Sigmoid colon (tissue), 7 donors: Measurements from ENCODE around the gene ADCK1. TPM values are rescaled to one million over a fixed set of nuclear protein-coding genes. Genes with fewer than 3 reads are reported as not detected.

ENCODE experiments used
- DNase-seq: peaks from one replicate; pipeline ENCODE4 v3.0.0-alpha.2; 2019
- H3K27ac ChIP-seq, 4 donors: fragments of 200-600 bp; sonication (generic); one replicate each; pipeline ENCODE4 v1.5.1; 2016 to 2019; ENCODE audit warnings: mild to moderate bottlenecking in 1 of 4
- H3K27me3 ChIP-seq, 3 donors: fragments of 200-600 bp; sonication (generic); one replicate each; pipeline ENCODE4 v1.5.1; 2019; ENCODE audit warnings: mild to moderate bottlenecking in 1 of 3
- H3K36me3 ChIP-seq, 4 donors: fragments of 200-600 bp; sonication (generic); one replicate each; pipeline ENCODE4 v1.5.1; 2016 to 2019
- H3K4me1 ChIP-seq, 4 donors: fragments of 200-600 bp; sonication (generic); one replicate each; pipeline ENCODE4 v1.5.1; 2017 to 2019
- H3K4me3 ChIP-seq, 4 donors: fragments of 200-600 bp; sonication (generic); one replicate each; pipeline ENCODE4 v1.5.1; 2017 to 2019; ENCODE audit warnings: mild to moderate bottlenecking in 2 of 4, moderate library complexity in 1 of 4
- H3K9me3 ChIP-seq, 4 donors: fragments of 200-600 bp in 3 of 4; sonication (generic) in 3 of 4; one replicate each; pipeline versions ENCODE4 v1.5.1 to v1.6.1; 2013 to 2019
- CTCF ChIP-seq, 4 experiments: fragments of 450-650 bp in 3 of 4; fragments of 200-600 bp in 1 of 4; IDR thresholded peaks; one replicate each; pipeline ENCODE4 v1.5.1; 2016 to 2019; ENCODE audit warnings: antibody characterized with exemption in 4 of 4, mild to moderate bottlenecking in 3 of 4, moderate library complexity in 2 of 4
- EP300 ChIP-seq, 4 donors: sonication (generic); formaldehyde crosslinking; IDR thresholded peaks; one replicate each; pipeline ENCODE4 v1.6.1; 2017; ENCODE audit warnings: antibody characterized with exemption in 4 of 4
- POLR2A ChIP-seq, 2 donors: fragments of 450-650 bp; IDR thresholded peaks; one replicate each; pipeline ENCODE4 v1.6.1; 2016; ENCODE audit warnings: antibody characterized with exemption in 2 of 2, mild to moderate bottlenecking in 2 of 2, moderate library complexity in 2 of 2
- POLR2AphosphoS5 ChIP-seq, 4 donors: sonication (generic); formaldehyde crosslinking; IDR thresholded peaks; one replicate each; pipeline ENCODE4 v1.6.1; 2017; ENCODE audit warnings: antibody characterized with exemption in 4 of 4
- WGBS, 2 donors: extraction: QIAGEN DNeasy Blood & Tissue Kit; methylation state at CpG; one replicate each; pipeline ENCODE4 v1.1.7; 2013; 5-methylcytosine and 5-hydroxymethylcytosine counted together
- intact Hi-C: fragments of 100-400 bp; cut with DNase I; formaldehyde crosslinking; loops from one replicate; pipeline ENCODE4 v1.15.1; 2023
- polyA plus RNA-seq, 3 donors: library from polyadenylated mRNA; stranded (reverse); fragments of 200-250 nt; gene quantifications; one replicate each; pipeline ENCODE4 v1.2.3, GENCODE V29; 2013
- total RNA-seq, 4 donors: library from RNA; depleted of rRNA; stranded (reverse); fragments of >200 nt; gene quantifications; one replicate each; pipeline ENCODE4 v1.1.0, GENCODE V29; 2016
- donor health status: healthy with polysubstance abuse.
- donor health status: Bipolar disorder and iron deficiency.
- donor health status: healthy.

ADCK1 gene
- total and polyA plus RNA-seq, 7 donors: 3.5 to 19.4 (median 5.7) TPM

GRCh38 chr14:77872152-77872551 lies 72.2 kb downstream of the ADCK1 start:
- peak; percentile 30 for DNase-seq
- no peak overlapping the region for H3K27ac ChIP-seq
- intact Hi-C loops: no loop called here
- H3K27me3 ChIP-seq: no peaks in the 10 kb centered on the region
- WGBS, 2 donors: 90 to 91% methylated on average over 8 of the region's 8 CpGs
- no peaks in the 10 kb centered on the region for H3K4me1 ChIP-seq
- H3K9me3 ChIP-seq: peaks cover 0 to 3% (median 0%) of the 10 kb centered on the region in 4 donors
- TF ChIP-seq POLR2A (IDR thresholded peaks at IDR 0.05) (no peak), EP300 (IDR thresholded peaks at IDR 0.05) (no peak), CTCF (IDR thresholded peaks at IDR 0.05) (no peak), POLR2AphosphoS5 (IDR thresholded peaks at IDR 0.05) (no peak)
- no peaks in the 10 kb centered on the region for H3K36me3 ChIP-seq
- no peak overlapping the region for H3K4me3 ChIP-seq

- Histone ChIP-seq H3K27ac (no peak overlapping the region), H3K4me3 (no peak overlapping the region), H3K9me3 (peaks cover 0 to 3% (median 0%) of the 10 kb centered on the region in 4 donors), H3K36me3 (no peaks in the 10 kb centered on the region), H3K27me3 (no peaks in the 10 kb centered on the region), H3K4me1 (no peaks in the 10 kb centered on the region)
- intact Hi-C loops: no loop called here
- DNase-seq: peak; percentile 35
- 78 to 90% methylated on average over 4 of the region's 4 CpGs for whole genome bisulfite sequencing, 2 donors
- no peak for TF ChIP-seq CTCF (IDR thresholded peaks at IDR 0.05)
These were observed 73.1 kb downstream of the ADCK1 start for GRCh38 chr14:77872983-77873382.

- H3K9me3 ChIP-seq: peaks cover 0 to under 1% (median 0%) of the 10 kb centered on the region in 4 donors
- no peak overlapping the region for H3K4me3 ChIP-seq
- no peak overlapping the region for H3K27ac ChIP-seq
- peaks cover 0 to 13% (median 5%) of the 10 kb centered on the region in 4 donors for H3K4me1 ChIP-seq
- intact Hi-C loops: no loop called here
- no peaks in the 10 kb centered on the region for H3K36me3 ChIP-seq
- no peak for TF ChIP-seq EP300 (IDR thresholded peaks at IDR 0.05)
- no peak for TF ChIP-seq POLR2AphosphoS5 (IDR thresholded peaks at IDR 0.05)
- TF ChIP-seq CTCF (IDR thresholded peaks at IDR 0.05): no peak
- TF ChIP-seq POLR2A (IDR thresholded peaks at IDR 0.05): no peak
- no peak for DNase-seq
- no peaks in the 10 kb centered on the region for H3K27me3 ChIP-seq
- WGBS, 2 donors: 67 to 76% methylated on average over 4 of the region's 4 CpGs
These were observed 78.9 kb downstream of the ADCK1 start for GRCh38 chr14:77878783-77879182.

DNA sequence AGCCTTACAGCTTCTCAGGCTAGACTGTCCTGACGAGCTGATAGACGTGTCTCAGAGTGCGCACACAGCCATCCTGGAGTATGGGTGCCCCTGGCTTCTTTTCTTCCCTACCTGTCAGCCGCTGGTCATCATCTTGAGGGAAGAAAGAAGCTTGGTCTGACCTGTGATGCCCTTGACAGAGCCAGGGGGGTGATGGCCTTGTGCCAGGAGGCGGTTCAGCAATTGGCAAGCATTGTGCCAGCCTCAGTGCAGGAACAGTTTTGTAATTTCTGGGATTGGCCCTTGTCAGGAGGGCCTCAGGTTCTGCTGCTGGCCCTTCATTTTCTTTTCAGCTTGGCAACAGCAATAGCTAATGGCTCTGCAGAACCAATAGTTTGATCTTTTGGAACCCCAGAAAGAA lies 80.1 kb downstream of the ADCK1 start:
- Histone ChIP-seq H3K4me1 (peaks cover 0 to 13% (median 5%) of the 10 kb centered on the region in 4 donors), H3K4me3 (no peak overlapping the region), H3K27me3 (no peaks in the 10 kb centered on the region), H3K36me3 (no peaks in the 10 kb centered on the region), H3K9me3 (no peaks in the 10 kb centered on the region), H3K27ac (no peak overlapping the region)
- TF ChIP-seq POLR2A (IDR thresholded peaks at IDR 0.05) (no peak), EP300 (IDR thresholded peaks at IDR 0.05) (no peak), CTCF (IDR thresholded peaks at IDR 0.05) (no peak), POLR2AphosphoS5 (IDR thresholded peaks at IDR 0.05) (no peak)
- WGBS, 2 donors: 92% methylated on average over 5 of the region's 5 CpGs
- DNase-seq: no peak
- intact Hi-C loops: no loop called here

DNA sequence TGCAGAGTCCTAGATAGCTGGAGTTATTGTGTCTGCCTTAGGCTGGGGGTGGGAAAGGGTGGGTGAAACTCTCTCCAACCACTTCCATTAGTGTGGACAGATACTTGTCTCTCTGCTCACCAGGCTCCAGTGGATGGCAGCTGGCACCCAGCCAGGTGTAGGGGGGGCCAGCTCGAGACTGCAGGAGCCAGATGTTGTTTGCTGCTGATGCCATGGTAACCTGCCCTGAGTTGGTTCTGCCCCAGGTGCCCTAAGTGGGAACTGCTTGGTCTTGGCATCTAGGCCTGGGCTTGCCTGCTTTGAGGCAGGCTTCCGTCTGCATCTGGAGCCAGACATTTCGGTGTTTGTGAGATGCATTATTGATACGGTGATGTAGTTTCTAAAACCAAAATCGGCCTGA lies 82.2 kb downstream of the ADCK1 start:
- intact Hi-C loops: no loop called here
- no peak for TF ChIP-seq POLR2A (IDR thresholded peaks at IDR 0.05)
- no peak for TF ChIP-seq POLR2AphosphoS5 (IDR thresholded peaks at IDR 0.05)
- TF ChIP-seq CTCF (IDR thresholded peaks at IDR 0.05): no peak
- no peak for TF ChIP-seq EP300 (IDR thresholded peaks at IDR 0.05)
- no peak for DNase-seq

More for the DNA sequence above, 82.2 kb downstream of the ADCK1 start:
- no peaks in the 10 kb centered on the region for H3K27me3 ChIP-seq
- no peak overlapping the region for H3K4me3 ChIP-seq
- peaks cover 0 to 13% (median 5%) of the 10 kb centered on the region in 4 donors for H3K4me1 ChIP-seq
- peaks cover 0 to 2% (median 0%) of the 10 kb centered on the region in 4 donors for H3K36me3 ChIP-seq
- H3K9me3 ChIP-seq: no peaks in the 10 kb centered on the region
- WGBS, 2 donors: 72 to 75% methylated on average over 5 of the region's 5 CpGs
- no peak overlapping the region for H3K27ac ChIP-seq
